ENCODE results near the gene NOS1AP.
A peak's percentile ranks its signal among the peaks of the same experiment; 100 is the strongest.
"Not testable (repeated sequence)": the region's sequence is repeated elsewhere in the genome, so short reads cannot be mapped to it uniquely, and the experiment has no call there.

The NOS1AP gene

GRCh38 chr1:162056043-162056442 lies 13.4 kb upstream of the NOS1AP start:
- no peak overlapping the region for H3K4me3 ChIP-seq (ENCODE audit: low read depth, low read length)
- no peak overlapping the region for H3K27ac ChIP-seq (ENCODE audit: low read depth, low read length)
- H3K36me3 ChIP-seq (ENCODE audit: insufficient read depth, low read length) = no peaks in the 10 kb centered on the region
- no peaks in the 10 kb centered on the region for H3K27me3 ChIP-seq (ENCODE audit: insufficient read depth, low read length)
- H2AFZ ChIP-seq (ENCODE audit: low read length, unreplicated experiment) = no peak overlapping the region
- no peaks in the 10 kb centered on the region for H3K79me2 ChIP-seq (ENCODE audit: control insufficient read depth, insufficient read depth, low read length, unreplicated experiment)
- peaks cover 11% of the 10 kb centered on the region for H3K4me1 ChIP-seq (ENCODE audit: control insufficient read depth, insufficient read depth, low read length, unreplicated experiment)

- H2AFZ ChIP-seq (ENCODE audit: low read length, unreplicated experiment) = no peak overlapping the region
- H3K4me1 ChIP-seq (ENCODE audit: control insufficient read depth, insufficient read depth, low read length, unreplicated experiment) = peaks cover 11% of the 10 kb centered on the region
- no peak overlapping the region for H3K4me3 ChIP-seq (ENCODE audit: low read depth, low read length)
- no peaks in the 10 kb centered on the region for H3K27me3 ChIP-seq (ENCODE audit: insufficient read depth, low read length)
- H3K36me3 ChIP-seq (ENCODE audit: insufficient read depth, low read length) = no peaks in the 10 kb centered on the region
- no peak overlapping the region for H3K27ac ChIP-seq (ENCODE audit: low read depth, low read length)
- H3K79me2 ChIP-seq (ENCODE audit: control insufficient read depth, insufficient read depth, low read length, unreplicated experiment) = no peaks in the 10 kb centered on the region
These were observed 12.9 kb upstream of the NOS1AP start for GRCh38 chr1:162056579-162056978.

DNA sequence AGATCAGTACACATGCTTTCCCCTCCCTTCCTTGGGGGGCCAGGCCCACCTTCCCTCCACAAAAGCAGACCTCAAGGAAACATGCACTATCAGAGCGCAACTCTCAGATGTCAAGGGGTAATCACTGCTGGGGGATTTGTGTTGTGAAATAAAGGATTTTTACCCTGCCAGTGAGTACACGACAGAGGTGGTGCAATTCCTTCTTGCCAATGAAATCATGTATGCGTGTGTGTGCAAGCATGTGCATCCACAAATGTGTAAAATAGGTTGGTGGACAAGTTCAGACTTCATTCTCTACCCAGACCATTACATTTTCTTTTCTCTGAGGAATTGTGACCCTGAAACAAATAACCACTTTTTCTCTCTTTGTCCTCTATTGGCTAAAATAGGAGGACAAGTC lies 9.8 kb upstream of the NOS1AP start:
- Histone ChIP-seq H3K36me3 (ENCODE audit: insufficient read depth, low read length) (no peaks in the 10 kb centered on the region), H3K4me3 (ENCODE audit: low read depth, low read length) (no peak overlapping the region), H3K27me3 (ENCODE audit: insufficient read depth, low read length) (no peaks in the 10 kb centered on the region), H2AFZ (ENCODE audit: low read length, unreplicated experiment) (no peak overlapping the region), H3K27ac (ENCODE audit: low read depth, low read length) (no peak overlapping the region), H3K4me1 (ENCODE audit: control insufficient read depth, insufficient read depth, low read length, unreplicated experiment) (peaks cover 8% of the 10 kb centered on the region), H3K79me2 (ENCODE audit: control insufficient read depth, insufficient read depth, low read length, unreplicated experiment) (no peaks in the 10 kb centered on the region)

DNA sequence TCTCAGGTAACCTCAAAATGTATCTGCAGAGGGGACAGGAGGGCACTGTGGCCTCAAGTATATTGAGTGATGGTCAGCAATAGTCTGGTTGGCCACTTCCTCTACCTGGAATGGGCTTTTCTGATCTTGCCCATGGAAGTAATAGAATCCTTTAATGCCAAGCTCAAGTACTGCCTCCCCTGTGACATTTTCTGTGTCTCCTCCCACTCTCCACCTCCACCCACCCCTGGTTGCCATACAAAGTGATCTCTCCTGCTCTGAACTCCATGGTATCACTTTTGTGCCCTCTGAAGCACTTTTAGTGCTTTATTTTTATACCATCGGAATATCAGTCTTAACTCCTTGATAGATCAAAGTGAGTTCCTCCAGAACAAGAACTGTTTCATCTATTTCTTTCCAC lies 9.2 kb upstream of the NOS1AP start:
- Histone ChIP-seq H2AFZ (ENCODE audit: low read length, unreplicated experiment) (no peak overlapping the region), H3K27ac (ENCODE audit: low read depth, low read length) (no peak overlapping the region), H3K4me3 (ENCODE audit: low read depth, low read length) (no peak overlapping the region), H3K4me1 (ENCODE audit: control insufficient read depth, insufficient read depth, low read length, unreplicated experiment) (peaks cover 2% of the 10 kb centered on the region), H3K79me2 (ENCODE audit: control insufficient read depth, insufficient read depth, low read length, unreplicated experiment) (no peaks in the 10 kb centered on the region), H3K27me3 (ENCODE audit: insufficient read depth, low read length) (no peaks in the 10 kb centered on the region), H3K36me3 (ENCODE audit: insufficient read depth, low read length) (no peaks in the 10 kb centered on the region)

GRCh38 chr1:162062542-162063015 lies 6.9 kb upstream of the NOS1AP start:
- Histone ChIP-seq H3K36me3 (ENCODE audit: insufficient read depth, low read length) (no peaks in the 10 kb centered on the region), H3K27ac (ENCODE audit: low read depth, low read length) (no peak overlapping the region), H3K79me2 (ENCODE audit: control insufficient read depth, insufficient read depth, low read length, unreplicated experiment) (no peaks in the 10 kb centered on the region), H3K4me1 (ENCODE audit: control insufficient read depth, insufficient read depth, low read length, unreplicated experiment) (no peaks in the 10 kb centered on the region), H2AFZ (ENCODE audit: low read length, unreplicated experiment) (no peak overlapping the region), H3K27me3 (ENCODE audit: insufficient read depth, low read length) (peaks cover 2% of the 10 kb centered on the region; the same call in 1 of the 2 replicates), H3K4me3 (ENCODE audit: low read depth, low read length) (no peak overlapping the region)

DNA sequence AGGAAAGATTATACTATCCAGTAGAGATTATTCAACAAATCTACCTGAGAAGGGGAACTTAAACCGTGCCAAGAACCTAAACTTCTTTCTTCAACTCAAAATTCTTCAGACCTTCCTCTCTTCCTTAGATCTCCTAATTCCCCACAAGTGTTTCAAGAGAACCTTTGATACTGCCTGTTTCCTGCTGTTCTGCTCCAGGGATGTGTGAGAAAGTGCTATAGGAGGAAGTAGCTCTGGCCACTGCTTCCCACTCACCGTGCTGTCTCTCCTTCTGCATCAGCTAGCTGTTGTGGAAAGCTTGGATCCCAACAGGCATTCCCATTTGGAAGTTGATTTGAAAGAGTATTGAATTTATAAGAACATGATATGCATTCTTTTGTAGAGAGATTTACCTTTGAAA lies 4.5 kb upstream of the NOS1AP start:
- Histone ChIP-seq H3K4me3 (ENCODE audit: low read depth, low read length) (no peak overlapping the region), H2AFZ (ENCODE audit: low read length, unreplicated experiment) (no peak overlapping the region)

DNA sequence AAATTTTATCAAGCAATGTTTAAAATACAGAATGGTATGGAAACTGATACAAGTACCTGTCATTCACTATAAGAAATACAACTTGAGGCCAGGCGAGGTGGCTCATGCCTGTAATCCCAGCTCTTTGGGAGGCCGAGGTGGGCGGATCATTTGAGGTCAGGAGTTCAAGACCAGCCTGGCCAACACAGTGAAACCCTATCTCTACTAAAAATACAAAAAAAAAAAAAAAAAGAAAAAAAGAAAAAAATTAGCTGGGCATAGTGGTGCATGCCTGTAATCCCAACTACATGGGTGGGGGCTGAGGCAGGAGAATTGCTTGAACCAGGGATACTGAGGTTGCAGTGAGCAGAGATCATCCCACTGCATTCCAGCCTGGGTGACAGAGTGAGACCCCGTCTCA lies 2.7 kb upstream of the NOS1AP start:
- not testable (repeated sequence) for H3K4me3 ChIP-seq (ENCODE audit: low read depth, low read length); H3K4me1 ChIP-seq (ENCODE audit: control insufficient read depth, insufficient read depth, low read length, unreplicated experiment); H3K79me2 ChIP-seq (ENCODE audit: control insufficient read depth, insufficient read depth, low read length, unreplicated experiment); H2AFZ ChIP-seq (ENCODE audit: low read length, unreplicated experiment); H3K36me3 ChIP-seq (ENCODE audit: insufficient read depth, low read length); H3K27ac ChIP-seq (ENCODE audit: low read depth, low read length)
- peaks cover 32% of the 10 kb centered on the region for H3K27me3 ChIP-seq (ENCODE audit: insufficient read depth, low read length)

More for the DNA sequence above, 4.5 kb upstream of the NOS1AP start:
- H3K27me3 ChIP-seq (ENCODE audit: insufficient read depth, low read length) = peaks cover 15% of the 10 kb centered on the region
- no peaks in the 10 kb centered on the region for H3K79me2 ChIP-seq (ENCODE audit: control insufficient read depth, insufficient read depth, low read length, unreplicated experiment)
- no peak overlapping the region for H3K27ac ChIP-seq (ENCODE audit: low read depth, low read length)
- no peaks in the 10 kb centered on the region for H3K36me3 ChIP-seq (ENCODE audit: insufficient read depth, low read length)
- no peaks in the 10 kb centered on the region for H3K4me1 ChIP-seq (ENCODE audit: control insufficient read depth, insufficient read depth, low read length, unreplicated experiment)

GRCh38 chr1:162067466-162067865 lies 2.0 kb upstream of the NOS1AP start:
- Histone ChIP-seq H3K36me3 (ENCODE audit: insufficient read depth, low read length) (no peaks in the 10 kb centered on the region), H3K4me3 (ENCODE audit: low read depth, low read length) (no peak overlapping the region), H3K27ac (ENCODE audit: low read depth, low read length) (no peak overlapping the region), H3K27me3 (ENCODE audit: insufficient read depth, low read length) (peaks cover 37% of the 10 kb centered on the region), H3K79me2 (ENCODE audit: control insufficient read depth, insufficient read depth, low read length, unreplicated experiment) (no peaks in the 10 kb centered on the region), H2AFZ (ENCODE audit: low read length, unreplicated experiment) (no peak overlapping the region), H3K4me1 (ENCODE audit: control insufficient read depth, insufficient read depth, low read length, unreplicated experiment) (no peaks in the 10 kb centered on the region)

GRCh38 chr1:162068301-162068700 lies 1.2 kb upstream of the NOS1AP start:
- Histone ChIP-seq H3K4me3 (ENCODE audit: low read depth, low read length) (no peak overlapping the region), H3K4me1 (ENCODE audit: control insufficient read depth, insufficient read depth, low read length, unreplicated experiment) (no peaks in the 10 kb centered on the region), H3K79me2 (ENCODE audit: control insufficient read depth, insufficient read depth, low read length, unreplicated experiment) (no peaks in the 10 kb centered on the region), H3K36me3 (ENCODE audit: insufficient read depth, low read length) (no peaks in the 10 kb centered on the region), H3K27me3 (ENCODE audit: insufficient read depth, low read length) (peaks cover 44% of the 10 kb centered on the region), H2AFZ (ENCODE audit: low read length, unreplicated experiment) (no peak overlapping the region), H3K27ac (ENCODE audit: low read depth, low read length) (no peak overlapping the region)

DNA sequence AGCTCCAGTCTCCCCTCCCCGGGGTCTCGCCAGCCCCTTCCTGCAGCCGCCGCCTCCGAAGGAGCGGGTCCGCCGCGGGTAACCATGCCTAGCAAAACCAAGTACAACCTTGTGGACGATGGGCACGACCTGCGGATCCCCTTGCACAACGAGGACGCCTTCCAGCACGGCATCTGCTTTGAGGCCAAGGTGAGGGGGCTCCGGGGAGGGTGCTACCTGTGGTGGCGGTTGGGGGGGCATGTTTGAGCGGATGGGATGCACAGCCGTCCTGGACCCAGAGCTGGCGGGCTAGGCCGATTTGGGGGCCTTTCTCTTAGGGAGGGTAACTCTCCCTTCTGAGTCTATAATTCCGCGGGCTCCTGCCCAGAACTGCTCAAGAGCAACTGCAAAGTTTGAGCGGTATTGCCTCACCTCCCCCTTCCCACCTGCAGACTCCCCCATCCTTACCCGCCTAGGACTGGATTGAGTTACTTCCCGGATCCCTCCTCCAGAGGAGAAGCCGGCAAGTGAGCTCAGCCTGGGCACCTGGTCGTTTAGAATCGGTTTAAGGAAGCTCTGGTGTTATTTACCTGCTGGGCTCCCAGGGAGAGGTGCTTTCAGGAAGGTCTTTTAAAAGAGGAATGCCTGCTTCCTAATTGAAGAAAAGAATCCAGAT lies 730 bp downstream of the NOS1AP start:
- no peaks in the 10 kb centered on the region for H3K4me1 ChIP-seq (ENCODE audit: control insufficient read depth, insufficient read depth, low read length, unreplicated experiment)
- H3K4me3 ChIP-seq (ENCODE audit: low read depth, low read length) = peak overlapping the region; percentile 90
- peak overlapping the region; percentile 39 for H2AFZ ChIP-seq (ENCODE audit: low read length, unreplicated experiment)
- H3K36me3 ChIP-seq (ENCODE audit: insufficient read depth, low read length) = no peaks in the 10 kb centered on the region
- H3K79me2 ChIP-seq (ENCODE audit: control insufficient read depth, insufficient read depth, low read length, unreplicated experiment) = no peaks in the 10 kb centered on the region
- H3K27me3 ChIP-seq (ENCODE audit: insufficient read depth, low read length) = peaks cover 47% of the 10 kb centered on the region
- no peak overlapping the region for H3K27ac ChIP-seq (ENCODE audit: low read depth, low read length)

- Histone ChIP-seq H3K27me3 (ENCODE audit: insufficient read depth, low read length) (peaks cover 47% of the 10 kb centered on the region), H3K4me1 (ENCODE audit: control insufficient read depth, insufficient read depth, low read length, unreplicated experiment) (no peaks in the 10 kb centered on the region), H3K36me3 (ENCODE audit: insufficient read depth, low read length) (no peaks in the 10 kb centered on the region), H3K4me3 (ENCODE audit: low read depth, low read length) (no peak overlapping the region; the same call in 1 of the 2 replicates), H3K27ac (ENCODE audit: low read depth, low read length) (no peak overlapping the region), H3K79me2 (ENCODE audit: control insufficient read depth, insufficient read depth, low read length, unreplicated experiment) (no peaks in the 10 kb centered on the region), H2AFZ (ENCODE audit: low read length, unreplicated experiment) (no peak overlapping the region)
These were observed 1.3 kb downstream of the NOS1AP start for GRCh38 chr1:162070825-162071224.

All from ACC112 (cell line).